A172 (cell line): ENCODE results near the gene PDAP1. TPM values are rescaled to one million over a fixed set of nuclear protein-coding genes. Genes with fewer than 3 reads are reported as not detected.
"Not testable (repeated sequence)": the region's sequence is repeated elsewhere in the genome, so short reads cannot be mapped to it uniquely, and the experiment has no call there.

Source experiments
- DNase-seq: peaks from one replicate; pipeline ENCODE4 v3.0.0-alpha.2; 2015; ENCODE audit warnings: low spot score
- total RNA-seq: library from RNA; depleted of rRNA; stranded (reverse); fragments of >200 nt; shearing (Covaris generic); gene quantifications from 2 replicates; pipeline ENCODE4 v1.2.3, GENCODE V29; 2014

Gene PDAP1
- total RNA-seq, 1 experiment from 2014 or later: 236 TPM

DNA sequence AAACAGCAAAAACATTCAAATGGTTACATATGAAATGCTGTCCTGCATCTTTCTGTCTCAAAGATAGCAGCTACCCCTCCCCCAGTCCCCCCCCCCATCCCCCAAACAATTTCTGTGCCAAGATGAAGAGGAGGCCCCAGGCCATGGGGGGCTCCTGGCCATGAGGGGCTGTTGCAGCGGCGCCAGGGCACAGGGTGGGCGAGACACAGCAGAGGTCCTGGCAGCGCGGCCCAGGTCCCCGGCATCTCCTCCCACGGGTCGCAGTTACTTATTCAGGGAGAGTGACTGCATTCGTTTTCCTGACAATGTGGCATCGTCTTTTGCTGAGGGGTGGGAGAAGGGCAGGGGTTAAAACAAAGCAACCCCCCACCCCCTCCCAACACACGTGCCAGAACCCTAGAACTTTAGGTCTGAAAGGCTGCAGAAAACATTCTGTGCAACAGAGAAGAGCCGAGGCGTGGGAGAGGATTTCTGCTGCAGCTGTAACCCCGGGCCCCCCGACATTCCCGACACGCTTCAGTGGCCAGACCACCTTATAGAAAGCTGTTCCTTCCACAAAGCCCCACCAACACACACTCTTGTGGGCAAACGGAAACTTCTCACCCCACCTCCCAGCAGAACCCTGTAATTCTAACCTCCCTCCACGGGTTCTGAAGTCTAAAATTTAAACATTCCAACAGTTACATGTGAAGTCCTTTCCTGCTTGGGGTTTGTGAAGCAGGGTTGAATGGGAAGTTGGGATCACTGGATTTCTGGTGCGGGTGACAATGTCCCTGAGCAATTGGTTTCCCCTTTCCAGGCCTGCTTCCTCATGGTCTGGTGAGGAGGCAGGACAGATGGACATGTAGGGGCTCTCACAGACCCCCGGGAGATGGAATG is 11.7 kb downstream of the PDAP1 start:
- no peak for DNase-seq

DNA sequence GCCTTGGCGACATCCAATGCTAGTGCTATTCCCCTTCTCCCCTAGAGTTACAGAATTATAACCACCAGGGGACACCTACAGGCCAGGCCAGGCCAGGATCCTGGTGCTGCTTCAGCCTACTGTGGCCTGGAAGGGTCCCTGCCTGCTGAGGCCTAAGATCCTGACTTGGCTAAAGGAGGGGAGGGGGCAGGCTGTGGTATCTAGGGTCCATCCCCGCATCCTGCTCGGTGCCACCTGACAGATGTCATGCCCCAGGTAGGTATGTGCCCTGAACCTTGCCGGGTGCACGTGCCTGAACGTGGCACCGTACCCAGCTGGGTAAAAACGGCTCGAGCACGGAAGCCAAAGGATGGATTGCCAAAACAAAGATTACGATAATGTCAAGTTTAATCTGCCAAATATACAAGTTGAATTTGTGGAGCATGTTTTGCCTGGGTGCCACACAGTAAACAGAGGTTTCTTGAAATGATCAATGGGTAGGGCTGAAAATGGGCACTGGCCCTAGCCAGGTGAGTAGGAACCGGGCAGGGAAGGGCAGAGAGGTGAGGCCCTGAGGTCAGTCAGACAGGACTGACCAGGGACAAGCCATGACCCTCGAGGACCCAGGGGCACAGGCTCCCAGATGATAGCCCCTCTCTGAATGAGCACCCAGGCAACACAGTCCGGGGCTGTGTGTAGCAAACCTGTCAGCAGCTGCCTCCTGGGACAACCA is 12.6 kb downstream of the PDAP1 start:
- no peak for DNase-seq

DNA sequence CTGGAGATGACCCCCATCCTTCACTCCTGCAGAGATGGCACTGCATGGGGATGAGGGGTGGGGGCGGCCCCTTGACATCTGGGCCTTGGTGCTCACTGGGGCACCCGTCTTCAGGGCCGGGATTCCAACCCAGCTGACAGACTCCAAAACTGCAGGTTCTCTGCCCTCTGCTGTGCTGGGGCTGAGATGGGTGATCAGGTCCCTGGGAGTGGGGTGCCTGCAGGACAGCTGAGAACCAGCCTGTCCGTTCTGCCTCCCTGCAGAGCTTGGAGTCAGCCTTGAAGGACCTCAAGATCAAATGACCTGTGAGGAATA is 14.3 kb downstream of the PDAP1 start:
- no peak for DNase-seq

DNA sequence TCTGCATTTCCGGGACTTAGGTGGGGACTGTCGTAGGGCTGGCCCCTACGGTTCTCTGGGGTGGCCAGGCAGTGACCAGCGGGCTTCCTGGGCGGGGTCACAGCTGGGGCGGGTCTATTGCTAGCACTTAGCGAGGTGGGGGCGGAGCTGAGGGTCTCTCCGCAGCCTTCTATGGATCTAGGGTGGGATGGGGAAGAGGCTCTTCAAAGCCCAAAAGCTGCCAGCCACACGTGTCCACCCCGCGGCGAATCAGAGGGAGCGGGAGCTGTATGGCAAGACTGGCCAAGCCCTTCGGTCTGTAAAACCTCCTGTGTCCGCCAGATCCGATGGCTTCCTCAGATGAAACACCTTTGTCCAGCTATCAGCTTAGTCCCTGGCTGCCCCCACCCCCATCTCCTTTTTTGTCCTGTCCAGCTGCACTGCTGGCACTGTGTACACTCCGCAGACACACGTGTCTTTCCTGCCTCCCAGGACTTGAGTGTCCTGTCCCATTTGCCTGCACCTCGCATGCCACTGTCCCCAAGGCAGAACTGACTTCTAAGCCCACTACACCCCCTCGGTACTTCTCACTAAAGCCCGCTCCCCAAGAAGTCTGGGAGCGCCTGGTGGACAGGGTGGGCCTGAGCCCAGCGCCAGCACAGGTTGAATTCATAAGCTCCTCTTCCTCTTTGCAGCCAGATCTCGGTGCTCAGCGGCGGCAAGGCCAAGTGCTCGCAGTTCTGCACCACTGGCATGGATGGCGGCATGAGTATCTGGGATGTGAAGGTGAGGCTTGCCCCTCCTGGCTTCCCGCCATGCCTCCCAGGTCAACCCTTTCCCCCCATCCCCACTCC is 14.8 kb downstream of the PDAP1 start:
- DNase-seq: no peak

DNA sequence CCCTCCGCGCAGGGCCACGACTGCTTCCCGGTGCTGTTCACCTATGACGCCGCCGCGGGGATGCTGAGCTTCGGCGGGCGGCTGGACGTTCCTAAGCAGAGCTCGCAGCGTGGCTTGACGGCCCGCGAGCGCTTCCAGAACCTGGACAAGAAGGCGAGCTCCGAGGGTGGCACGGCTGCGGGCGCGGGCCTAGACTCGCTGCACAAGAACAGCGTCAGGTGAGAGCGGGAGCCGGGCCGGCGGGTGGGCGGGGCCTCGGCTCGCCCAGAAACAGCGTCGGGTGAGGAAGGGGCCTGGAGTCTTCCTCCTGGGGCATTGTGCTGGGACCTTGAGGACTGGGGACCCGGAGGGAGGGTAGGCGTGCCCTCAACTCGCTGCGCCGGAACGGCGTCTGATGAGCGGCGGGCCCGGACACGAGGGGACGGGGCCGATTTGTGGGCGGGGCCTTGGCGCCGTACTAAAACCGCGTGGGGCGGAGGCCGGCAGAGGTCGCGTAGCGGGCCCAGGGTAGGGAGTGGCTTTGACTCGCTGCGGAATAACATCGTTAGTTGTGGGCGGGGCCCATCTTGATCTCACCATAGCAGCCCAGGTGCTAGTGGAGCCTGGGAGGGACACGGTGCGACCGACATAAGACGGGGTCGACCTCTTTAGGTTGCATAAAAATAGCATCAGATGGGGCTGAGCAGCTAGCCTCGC is 15.6 kb downstream of the PDAP1 start:
- no peak for DNase-seq

DNA sequence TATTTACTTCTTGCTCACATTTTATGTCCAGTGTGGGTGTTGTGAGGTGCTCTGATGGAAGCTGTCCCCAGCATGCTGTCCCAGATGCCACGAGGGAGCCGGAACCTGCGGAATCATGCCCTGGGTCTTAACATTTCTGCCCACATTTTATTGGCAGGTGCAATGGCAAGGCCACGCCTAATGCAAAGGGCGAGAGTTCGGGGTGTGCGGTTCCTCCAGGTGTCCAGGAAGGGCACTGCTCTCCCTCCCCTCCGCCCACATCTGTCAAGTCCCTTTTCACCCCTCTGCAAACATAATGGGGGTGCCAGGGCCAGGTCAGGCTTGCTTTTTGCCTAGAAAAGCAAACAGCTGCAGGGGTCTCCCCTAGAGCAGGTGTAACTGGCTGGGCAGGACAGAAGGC is 16.4 kb downstream of the PDAP1 start:
- no peak for DNase-seq

DNA sequence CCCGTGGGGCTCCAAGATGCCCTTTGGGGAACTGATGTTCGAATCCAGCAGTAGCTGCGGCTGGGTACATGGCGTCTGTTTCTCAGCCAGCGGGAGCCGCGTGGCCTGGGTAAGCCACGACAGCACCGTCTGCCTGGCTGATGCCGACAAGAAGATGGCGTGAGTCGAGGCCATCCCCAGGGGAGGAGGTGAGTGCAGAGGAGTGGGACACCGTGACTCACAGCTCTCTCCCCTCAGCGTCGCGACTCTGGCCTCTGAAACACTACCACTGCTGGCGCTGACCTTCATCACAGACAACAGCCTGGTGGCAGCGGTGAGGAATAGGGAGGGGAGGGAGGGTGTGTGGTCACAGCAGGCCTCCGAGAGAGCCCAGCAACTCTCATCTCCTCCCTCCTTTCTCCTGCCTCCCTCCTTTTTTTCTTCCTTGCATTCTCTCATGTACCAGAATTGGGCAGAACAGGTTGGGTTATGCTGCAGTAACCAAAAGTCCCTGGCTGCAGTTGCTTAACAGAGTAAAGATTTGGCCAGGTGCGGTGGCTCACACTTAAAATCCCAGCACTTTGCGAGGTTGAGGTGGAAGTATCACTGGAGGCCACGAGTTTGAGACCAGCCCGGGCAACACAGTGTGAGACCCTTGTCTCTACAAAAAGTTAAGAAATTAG is 17.3 kb downstream of the PDAP1 start:
- DNase-seq: no peak

DNA sequence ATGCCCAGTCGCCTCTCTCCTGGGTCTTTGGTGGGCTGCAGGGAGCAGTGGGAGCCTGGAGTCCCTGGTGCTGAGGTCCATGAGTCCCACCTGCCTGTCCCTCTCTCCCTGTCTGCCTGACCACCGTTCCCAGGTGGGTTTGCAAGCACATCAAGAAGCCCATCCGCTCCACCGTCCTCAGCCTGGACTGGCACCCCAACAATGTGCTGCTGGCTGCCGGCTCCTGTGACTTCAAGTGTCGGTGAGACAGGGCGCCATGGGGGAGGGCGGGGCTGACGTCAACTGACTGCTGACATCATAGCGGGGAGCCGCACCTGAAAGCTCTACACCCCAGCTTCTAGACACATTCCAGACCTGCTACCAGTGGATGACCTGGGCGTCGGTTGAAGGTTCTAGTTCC is 18.6 kb downstream of the PDAP1 start:
- no peak for DNase-seq

DNA sequence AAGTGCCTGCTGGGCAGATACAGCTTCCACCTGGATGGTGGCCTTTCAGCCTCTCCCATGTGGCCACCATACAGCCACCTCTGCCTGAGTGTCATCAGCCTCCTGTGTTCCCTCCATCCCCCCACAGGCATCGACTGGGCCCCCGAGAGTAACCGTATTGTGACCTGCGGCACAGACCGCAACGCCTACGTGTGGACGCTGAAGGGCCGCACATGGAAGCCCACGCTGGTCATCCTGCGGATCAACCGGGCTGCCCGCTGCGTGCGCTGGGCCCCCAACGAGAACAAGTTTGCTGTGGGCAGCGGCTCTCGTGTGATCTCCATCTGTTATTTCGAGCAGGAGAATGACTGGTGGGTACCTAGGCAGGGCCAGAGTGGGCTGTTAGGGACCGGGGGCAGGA is 20.5 kb downstream of the PDAP1 start:
- DNase-seq: no peak

DNA sequence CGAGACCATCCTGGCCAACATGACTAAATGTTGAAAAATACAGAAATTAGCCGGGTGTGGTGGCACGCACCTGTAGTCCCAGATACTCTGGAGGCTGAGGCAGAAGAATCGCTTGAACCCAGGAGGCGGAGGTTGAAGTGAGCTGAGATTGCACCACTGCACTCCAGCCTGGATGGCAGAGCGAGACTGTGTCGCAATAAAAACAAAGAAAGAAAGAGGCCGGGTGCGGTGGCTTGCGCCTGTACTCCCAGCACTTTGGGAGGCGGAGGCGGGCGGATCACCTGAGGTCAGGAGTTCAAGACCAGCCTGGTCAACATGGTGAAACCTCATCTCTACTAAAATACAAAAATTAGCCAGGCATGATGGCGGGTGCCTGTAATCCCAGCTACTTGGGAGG is 21.2 kb downstream of the PDAP1 start:
- DNase-seq: not testable (repeated sequence)

DNA sequence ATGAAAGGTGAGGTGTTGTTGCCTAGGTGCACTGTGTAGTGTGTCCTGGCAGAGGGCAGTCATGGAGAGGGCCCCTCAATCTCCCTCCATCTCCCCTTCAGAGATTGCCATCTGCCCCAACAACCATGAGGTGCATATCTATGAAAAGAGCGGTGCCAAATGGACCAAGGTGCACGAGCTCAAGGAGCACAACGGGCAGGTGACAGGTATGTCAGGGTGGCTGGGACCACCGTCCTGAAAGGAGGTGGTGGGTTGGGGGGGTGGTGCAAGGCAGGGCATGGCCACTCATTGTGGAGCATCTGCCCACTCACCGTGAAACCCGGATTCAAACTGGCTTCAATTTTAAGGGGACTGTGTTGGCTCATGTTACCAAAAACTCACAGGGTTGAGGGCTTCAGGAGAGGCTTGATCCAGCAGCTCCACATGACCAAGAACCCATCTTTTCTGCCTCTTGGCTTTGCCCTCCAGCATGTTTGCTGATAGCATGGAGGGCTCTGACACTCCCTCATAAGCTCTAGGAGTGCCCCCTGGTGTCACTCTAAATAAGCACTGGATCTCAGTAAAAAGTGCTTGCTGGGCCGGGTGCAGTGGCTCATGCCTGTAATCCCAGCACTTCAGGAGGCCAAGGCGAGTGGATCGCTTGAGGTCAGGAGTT is 21.7 kb downstream of the PDAP1 start:
- DNase-seq: peak; percentile 55

DNA sequence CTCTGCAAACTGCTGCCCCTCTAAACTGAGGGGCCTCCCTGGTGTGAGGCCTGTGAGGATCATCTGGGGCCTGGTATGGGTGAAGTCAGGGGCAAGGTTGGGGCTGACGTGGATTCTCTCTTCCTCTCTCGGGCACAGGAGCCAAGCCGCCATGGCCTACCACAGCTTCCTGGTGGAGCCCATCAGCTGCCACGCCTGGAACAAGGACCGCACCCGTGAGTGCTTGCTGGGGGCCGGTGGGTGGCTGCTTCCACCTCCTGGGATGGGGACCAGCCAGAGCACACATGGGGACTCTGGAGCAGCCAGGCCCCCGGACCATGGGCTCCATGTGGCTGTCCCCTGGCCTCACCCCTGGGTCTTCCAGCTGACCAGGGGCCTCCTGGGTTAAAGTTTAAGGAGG is 22.8 kb downstream of the PDAP1 start:
- no peak for DNase-seq

DNA sequence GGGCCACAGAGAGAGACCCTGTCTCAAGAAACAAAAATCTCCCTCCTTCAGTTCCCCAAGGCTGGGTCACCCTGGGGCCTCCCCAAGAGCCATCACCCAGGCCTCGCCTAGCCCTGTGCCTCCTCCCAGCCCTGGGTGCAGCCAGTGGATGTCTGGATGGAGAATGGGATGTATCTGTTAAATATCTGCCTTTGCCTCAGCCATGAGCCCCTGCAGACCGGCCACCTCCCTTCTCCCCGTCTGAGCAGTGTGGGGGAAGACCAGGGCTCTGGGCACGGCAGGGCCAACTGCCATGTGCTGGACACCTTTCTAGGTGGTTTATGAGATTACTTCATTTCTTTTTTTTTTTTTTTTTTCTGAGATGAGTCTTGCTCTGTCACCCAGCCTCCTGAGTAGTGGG is 23.9 kb downstream of the PDAP1 start:
- DNase-seq: no peak

DNA sequence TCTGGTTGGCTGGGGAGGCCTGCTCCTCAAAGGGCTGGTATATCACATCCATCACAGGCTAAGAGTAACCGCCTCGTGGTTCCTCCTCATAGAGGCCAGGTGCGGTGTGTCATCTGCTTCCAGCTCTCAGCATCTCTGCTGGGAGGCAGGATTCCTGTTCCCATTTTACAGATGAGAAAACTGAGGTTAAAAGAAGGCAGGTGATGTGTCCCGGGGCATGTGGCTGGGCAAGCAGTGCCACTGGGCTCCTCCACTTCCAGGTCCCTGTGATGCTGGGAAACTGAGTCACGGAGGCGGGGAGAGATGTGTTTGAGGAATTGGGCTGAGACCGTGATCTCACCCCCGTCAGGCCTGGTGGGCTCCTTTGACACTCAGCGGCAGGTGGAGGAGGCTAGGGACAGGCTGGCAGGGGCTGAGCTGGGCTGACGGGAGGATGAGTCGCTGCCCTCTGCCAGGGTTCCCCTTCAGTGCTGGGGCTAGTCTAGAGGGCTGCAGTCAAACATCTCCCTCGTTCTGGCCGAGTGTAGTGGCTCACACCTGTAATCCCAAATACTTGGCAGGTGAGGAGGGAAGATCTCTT is 24.5 kb downstream of the PDAP1 start:
- DNase-seq: no peak

DNA sequence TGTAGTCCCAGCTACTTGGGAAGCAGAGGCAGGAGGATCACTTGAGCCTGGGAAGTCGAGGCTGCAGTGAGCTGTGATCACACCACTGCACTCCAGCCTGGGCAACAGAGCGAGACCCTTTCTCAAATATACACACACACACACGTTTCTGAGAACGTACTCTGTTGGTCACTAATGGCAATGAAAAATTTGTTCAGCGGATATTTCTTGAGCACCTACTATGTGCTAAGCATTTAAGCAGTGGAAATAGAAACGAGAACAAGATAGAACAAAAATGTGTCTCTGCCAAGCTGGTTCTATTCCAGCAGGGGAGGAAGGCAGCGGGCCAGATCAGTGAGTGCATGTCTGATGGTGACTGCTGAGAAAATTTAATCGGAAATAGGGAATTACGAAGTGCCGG is 25.2 kb downstream of the PDAP1 start:
- no peak for DNase-seq

DNA sequence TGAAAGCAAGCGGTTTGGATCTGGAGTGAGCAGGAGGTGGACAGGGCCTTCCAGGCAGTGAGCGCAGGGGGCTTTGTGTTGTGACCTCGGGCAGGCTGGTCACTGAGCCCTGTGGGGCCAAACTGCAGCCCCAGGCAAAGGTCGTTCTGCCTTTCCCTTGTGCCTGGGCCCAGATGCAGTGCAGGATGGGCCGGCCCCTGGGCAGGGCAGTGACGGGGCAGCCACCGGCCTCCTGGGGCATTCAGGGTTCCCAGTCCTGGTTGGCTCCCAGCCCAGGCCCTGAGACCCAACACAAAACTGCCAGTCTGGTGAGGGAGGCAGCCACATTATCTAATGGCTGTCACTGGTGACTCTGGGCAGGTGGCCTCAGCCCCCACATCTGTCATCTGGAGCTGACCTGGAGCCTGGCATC is 26.7 kb downstream of the PDAP1 start:
- DNase-seq: no peak

DNA sequence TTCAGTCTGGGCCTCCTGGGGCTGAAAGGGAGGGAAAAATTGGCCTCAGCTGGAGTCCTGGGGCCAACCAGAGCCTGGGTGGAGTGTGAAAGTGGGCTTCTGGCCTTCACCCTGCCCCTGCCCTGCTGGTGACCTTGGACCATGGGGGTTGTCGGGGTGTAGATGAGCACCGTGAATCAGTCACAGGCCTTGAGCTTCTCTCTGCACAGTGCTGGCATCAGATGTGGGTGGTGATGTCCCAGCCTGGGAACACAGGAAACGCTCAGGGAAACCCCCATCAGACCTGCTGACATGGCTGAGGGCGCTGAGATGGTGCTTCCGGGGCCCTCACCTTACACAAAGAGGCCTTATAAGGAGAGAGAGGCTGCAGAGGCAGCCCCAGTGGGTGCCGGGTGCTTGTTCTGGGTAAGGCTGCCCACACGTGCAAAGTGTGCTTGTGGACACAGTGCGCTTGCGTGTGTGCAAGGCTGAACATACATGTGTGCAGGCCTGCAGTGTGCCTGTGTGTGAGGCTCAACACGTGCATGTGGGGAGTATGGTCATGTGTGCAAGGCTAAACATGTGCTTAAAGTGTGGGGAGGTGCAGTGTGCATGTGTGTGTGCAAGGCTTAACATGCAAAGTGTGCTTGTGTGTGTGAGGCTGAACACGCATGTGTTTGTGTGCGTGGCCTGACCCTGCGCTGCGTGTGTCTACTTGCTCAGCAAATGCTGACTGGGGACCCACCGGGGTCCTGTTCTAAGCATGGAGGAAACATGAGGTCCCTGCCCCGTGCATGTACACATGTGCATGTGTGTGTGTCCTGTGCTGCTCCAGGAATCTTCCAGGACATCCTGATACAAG is 27.4 kb downstream of the PDAP1 start:
- DNase-seq: peak; percentile 69

DNA sequence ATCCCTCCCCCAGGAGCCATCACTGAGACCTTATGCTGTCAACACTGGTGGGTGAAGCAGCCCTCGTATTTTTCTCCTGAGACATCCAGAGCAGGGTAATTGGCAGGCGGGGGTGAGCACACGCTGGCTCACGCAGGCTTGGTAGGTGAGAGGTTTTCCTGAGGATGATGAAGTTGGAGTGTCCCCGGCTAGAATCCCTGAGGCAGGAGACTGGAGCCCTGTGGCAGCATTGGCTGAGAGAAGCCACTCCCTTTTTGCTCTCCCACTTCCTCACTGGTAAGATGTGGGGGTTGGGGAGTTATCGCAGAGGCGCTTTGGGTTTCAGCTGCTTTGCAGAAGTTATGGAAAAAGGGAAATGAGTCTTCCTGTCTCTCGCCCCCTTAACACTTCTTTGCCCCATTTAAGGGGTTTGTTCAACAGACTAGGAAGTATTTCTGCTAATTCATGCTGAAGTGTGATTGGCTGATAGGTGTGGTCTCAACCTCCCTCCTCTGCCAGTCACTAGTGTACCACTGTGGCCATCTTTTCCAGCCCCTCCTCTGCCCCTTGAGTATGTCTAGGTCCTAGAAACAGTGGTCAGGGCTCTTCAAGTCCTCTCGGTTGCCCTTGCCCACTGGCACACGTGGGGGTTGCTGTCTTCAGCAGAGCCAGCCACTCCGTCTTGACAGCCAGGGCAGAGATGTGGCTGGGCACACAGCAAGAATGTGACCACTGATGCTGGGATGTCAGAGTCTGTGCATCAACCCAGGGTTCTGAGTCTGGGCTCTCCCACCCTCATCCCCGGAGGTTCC is 28.2 kb downstream of the PDAP1 start:
- DNase-seq: peak; percentile 80

DNA sequence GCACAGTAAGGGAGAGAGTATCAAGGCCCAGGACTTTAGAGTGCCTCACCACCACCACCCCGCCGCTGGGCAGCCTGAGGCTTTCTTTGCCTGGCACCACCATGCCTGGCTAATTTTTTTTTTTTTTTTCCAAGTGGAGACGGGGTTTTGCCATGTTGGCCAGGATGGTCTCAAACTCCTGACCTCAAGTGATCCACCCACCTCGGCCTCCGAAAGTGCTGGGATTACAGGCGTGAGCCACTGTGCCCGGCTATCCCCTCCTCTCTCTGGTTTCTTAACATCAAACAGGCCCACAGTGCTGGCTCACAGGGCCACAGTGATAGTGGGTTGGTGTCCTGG is 28.7 kb downstream of the PDAP1 start:
- DNase-seq: not testable (repeated sequence)
